H1 (cell line): Measurements from ENCODE around the gene KRTAP9-6. TPM values are rescaled to one million over a fixed set of nuclear protein-coding genes. Genes with fewer than 3 reads are reported as not detected.
"Not testable (repeated sequence)": the region's sequence is repeated elsewhere in the genome, so short reads cannot be mapped to it uniquely, and the experiment has no call there.

ENCODE experiments used
- CTCF ChIA-PET: fragments of 300-600 bp; sonication (Branson Sonifier 250); formaldehyde crosslinking; loops from one replicate; lab custom pipeline; 2021; ENCODE audit not compliant: partially characterized antibody; lab: Charles Lee
- POLR2A ChIA-PET: fragments of 300-600 bp; sonication (Branson Sonifier 250); formaldehyde crosslinking; loops from one replicate; lab custom pipeline; 2021; ENCODE audit warnings: inconsistent platforms; ENCODE audit not compliant: partially characterized antibody; lab: Charles Lee
- DNase-seq, 2 experiments: peaks; one replicate each; pipeline versions ENCODE4 v3.0.0 to v3.0.0-alpha.2; 2010 to 2022; ENCODE audit warnings: low spot score in 2 of 2, low read depth in 1 of 2, mixed read lengths in 1 of 2
- FAIRE-seq: peaks from 2 replicates; lab custom pipeline; 2011; peaks lifted over from hg19 to GRCh38; lab: Jason Lieb, UNC
- H2AFZ ChIP-seq: 2 replicates; pipeline ENCODE4 v1.8.1; 2012; ENCODE audit warnings: low read length, inconsistent platforms
- H2AK5ac ChIP-seq: 2 replicates; pipeline ENCODE4 v1.6.1; 2013; ENCODE audit warnings: low read depth, low read length
- H2BK120ac ChIP-seq: replicated peaks from 2 replicates; pipeline ENCODE3; 2013; ENCODE audit warnings: low read depth, low read length, inconsistent platforms
- H2BK12ac ChIP-seq: 2 replicates; pipeline ENCODE4 v1.6.1; 2013; ENCODE audit warnings: low read depth, low read length
- H2BK15ac ChIP-seq: 2 replicates; pipeline ENCODE4 v1.6.1; 2013; ENCODE audit warnings: low read length
- H2BK20ac ChIP-seq: 2 replicates; pipeline ENCODE4 v1.6.1; 2013; ENCODE audit warnings: low read length
- H2BK5ac ChIP-seq: 2 replicates; pipeline ENCODE4 v1.6.1; 2013; ENCODE audit warnings: low read depth, low read length
- H3K14ac ChIP-seq: 2 replicates; pipeline ENCODE4 v1.6.1; 2013; ENCODE audit warnings: inconsistent platforms; ENCODE audit not compliant: insufficient read length
- H3K18ac ChIP-seq: 2 replicates; pipeline ENCODE4 v1.6.1; 2013; ENCODE audit warnings: low read length; ENCODE audit errors: extremely low read depth
- H3K23ac ChIP-seq: 2 replicates; pipeline ENCODE4 v1.6.1; 2013; ENCODE audit warnings: inconsistent platforms; ENCODE audit not compliant: insufficient read length
- H3K23me2 ChIP-seq: 2 replicates; pipeline ENCODE4 v1.6.1; 2013; ENCODE audit warnings: low read depth, low read length
- H3K27ac ChIP-seq: 2 replicates; pipeline ENCODE4 v1.6.1; 2011; ENCODE audit warnings: low read depth, low read length, inconsistent platforms
- H3K27me3 ChIP-seq, 4 experiments: replicated peaks in 1 of 4; 1 replicate in 1 of 4; 2 replicates in 3 of 4; pipeline versions ENCODE4 v1.6.1 to v1.8.1; 2011 to 2013; ENCODE audit warnings: low read length in 3 of 4, mild to moderate bottlenecking in 3 of 4, inconsistent platforms in 2 of 4, mixed read lengths in 2 of 4, moderate library complexity in 1 of 4; ENCODE audit not compliant: control insufficient read depth in 3 of 4, insufficient read depth in 3 of 4; ENCODE audit errors: extremely low read depth in 1 of 4
- H3K36me3 ChIP-seq, 4 experiments: 2 replicates each; pipeline versions ENCODE4 v1.6.1 to v1.8.1; 2011 to 2013; ENCODE audit warnings: mild to moderate bottlenecking in 4 of 4, low read length in 3 of 4, moderate library complexity in 2 of 4, control low read depth in 1 of 4, inconsistent platforms in 1 of 4; ENCODE audit not compliant: insufficient read depth in 4 of 4, control insufficient read depth in 2 of 4
- H3K4ac ChIP-seq: replicated peaks from 2 replicates; pipeline ENCODE3; 2013; ENCODE audit warnings: low read length, low read depth, mixed read lengths, inconsistent platforms; ENCODE audit not compliant: insufficient read length
- H3K4me1 ChIP-seq, 4 experiments: replicated peaks in 1 of 4; 1 replicate in 1 of 4; 2 replicates in 3 of 4; pipeline versions ENCODE4 v1.6.1 to v1.8.1; 2011 to 2013; ENCODE audit warnings: low read length in 3 of 4, inconsistent platforms in 2 of 4, mixed read lengths in 1 of 4; ENCODE audit not compliant: insufficient read depth in 4 of 4, control insufficient read depth in 3 of 4
- H3K4me2 ChIP-seq, 2 experiments: 2 replicates each; pipeline versions ENCODE4 v1.6.1 to v1.8.1; 2011 to 2013; ENCODE audit warnings: low read depth in 2 of 2, low read length in 2 of 2, control low read depth in 1 of 2, inconsistent platforms in 1 of 2, mild to moderate bottlenecking in 1 of 2; ENCODE audit not compliant: insufficient read depth in 1 of 2
- H3K4me3 ChIP-seq, 4 experiments: fragments of 200-600, 300-600 bp in 1 of 4; sonication (generic), shearing (Covaris generic), sonication (Bioruptor Twin) in 1 of 4; 2 replicates each; pipeline versions ENCODE4 v1.5.1 to v1.8.1; 2011 to 2016; ENCODE audit warnings: low read length in 4 of 4, low read depth in 3 of 4, control low read depth in 2 of 4, inconsistent platforms in 2 of 4, mild to moderate bottlenecking in 2 of 4, mixed read lengths in 1 of 4, moderate library complexity in 1 of 4; ENCODE audit not compliant: insufficient read depth in 2 of 4; ENCODE audit errors: extremely low read depth in 1 of 4
- H3K56ac ChIP-seq: replicated peaks from 2 replicates; pipeline ENCODE3; 2013; ENCODE audit warnings: low read depth, mild to moderate bottlenecking, mixed read lengths, low read length, inconsistent platforms; ENCODE audit not compliant: insufficient read length
- H3K79me1 ChIP-seq: 2 replicates; pipeline ENCODE4 v1.6.1; 2013; ENCODE audit warnings: low read depth, low read length, control low read depth
- H3K79me2 ChIP-seq, 2 experiments: 2 replicates each; pipeline versions ENCODE4 v1.6.1 to v1.8.1; 2012 to 2013; ENCODE audit warnings: low read length in 2 of 2, mild to moderate bottlenecking in 2 of 2, inconsistent platforms in 1 of 2; ENCODE audit not compliant: insufficient read depth in 2 of 2, control insufficient read depth in 1 of 2
- H3K9ac ChIP-seq, 4 experiments: replicated peaks in 1 of 4; 1 replicate in 1 of 4; 2 replicates in 3 of 4; pipeline versions ENCODE4 v1.6.1 to v1.8.1; 2011 to 2013; ENCODE audit warnings: low read depth in 3 of 4, low read length in 3 of 4, control low read depth in 2 of 4, mild to moderate bottlenecking in 2 of 4, moderate library complexity in 2 of 4, inconsistent platforms in 1 of 4; ENCODE audit errors: extremely low read depth in 1 of 4
- H3K9me3 ChIP-seq, 2 experiments: 2 replicates each; pipeline versions ENCODE4 v1.6.1 to v1.8.1; 2012 to 2013; ENCODE audit warnings: mild to moderate bottlenecking in 2 of 2, moderate library complexity in 2 of 2, control low read depth in 1 of 2, inconsistent platforms in 1 of 2, low read depth in 1 of 2, low read length in 1 of 2, mixed read lengths in 1 of 2; ENCODE audit not compliant: insufficient read depth in 2 of 2
- H4K20me1 ChIP-seq, 2 experiments: replicated peaks in 1 of 2; 2 replicates each; pipeline versions ENCODE3 to v1.8.1; 2011 to 2013; ENCODE audit warnings: inconsistent platforms in 2 of 2, low read length in 2 of 2, mild to moderate bottlenecking in 1 of 2; ENCODE audit not compliant: insufficient read depth in 2 of 2, control insufficient read depth in 1 of 2
- H4K5ac ChIP-seq: 2 replicates; pipeline ENCODE4 v1.6.1; 2013; ENCODE audit warnings: low read length, low read depth, mixed read lengths, inconsistent platforms; ENCODE audit not compliant: insufficient read length
- H4K8ac ChIP-seq: 2 replicates; pipeline ENCODE4 v1.8.0; 2013; ENCODE audit warnings: mild to moderate bottlenecking, moderate library complexity, low read length, inconsistent platforms; ENCODE audit not compliant: insufficient read depth; ENCODE audit errors: extremely low read depth
- H4K91ac ChIP-seq: replicated peaks from 2 replicates; pipeline ENCODE3; 2013; ENCODE audit warnings: low read length, mixed read lengths, inconsistent platforms; ENCODE audit not compliant: insufficient read length
- BRCA1 ChIP-seq: IDR thresholded peaks from 2 replicates; pipeline ENCODE4 v1.6.1; 2012; ENCODE audit warnings: low read depth, low read length, improper control_type of control experiment
- CTBP2 ChIP-seq: IDR thresholded peaks from 2 replicates; pipeline ENCODE4 v1.7.0; 2011; ENCODE audit warnings: borderline replicate concordance, mild to moderate bottlenecking, moderate library complexity, mixed read lengths, low read length; ENCODE audit not compliant: insufficient read depth, insufficient read length
- JUN ChIP-seq: IDR thresholded peaks from 2 replicates; pipeline ENCODE4 v1.6.1; 2011; ENCODE audit warnings: low read depth, mild to moderate bottlenecking, improper control_type of control experiment, low read length
- RFX5 ChIP-seq: IDR thresholded peaks from 2 replicates; pipeline ENCODE4 v1.6.1; 2011; ENCODE audit warnings: low read depth, low read length, improper control_type of control experiment, borderline replicate concordance
- SP4 ChIP-seq: IDR thresholded peaks from 2 replicates; pipeline ENCODE4 v1.6.1; 2012; ENCODE audit warnings: low read length, inconsistent platforms
- TAF7 ChIP-seq: optimal IDR thresholded peaks from 2 replicates; pipeline ENCODE3; 2011; ENCODE audit warnings: low read depth, mild to moderate bottlenecking, inconsistent platforms, low read length, moderate library complexity, borderline replicate concordance
- WGBS, 2 experiments: shearing (Covaris generic) in 1 of 2; methylation state at CpG; one replicate each; pipeline versions ENCODE4 v1.1.6 to v1.1.7; 2013 to 2015; ENCODE audit warnings: low lambda C conversion rate in 2 of 2, mixed read lengths in 2 of 2, inconsistent platforms in 1 of 2, low coverage in 1 of 2, missing lambda C conversion rate in 1 of 2; ENCODE audit not compliant: insufficient replicate concordance in 2 of 2, insufficient coverage in 1 of 2, insufficient read length in 1 of 2; ENCODE audit errors: extremely low coverage in 1 of 2, missing lambda C conversion rate in 1 of 2; 5-methylcytosine and 5-hydroxymethylcytosine counted together
- polyA plus RNA-seq, 7 experiments: library from polyadenylated mRNA; depleted of rRNA in 3 of 7; stranded (reverse) in 5 of 7; unstranded in 2 of 7; fragments of >200 nt in 5 of 7; fragments of 200-250 nt in 2 of 7; gene quantifications; 1 replicate in 5 of 7; 2 replicates in 1 of 7; 4 replicates in 1 of 7; pipeline versions ENCODE4 v1.2.1 to v1.2.3, GENCODE V29; 2011 to 2013; ENCODE audit warnings: missing spikeins in 2 of 7, mixed read lengths in 2 of 7
- total RNA-seq: library from RNA; stranded (reverse); fragmentation: NEBNext Ultra II Directional; extraction: Animal tissue kit (Norgen Biotek cat#: 25700); gene quantifications from 2 replicates; pipeline ENCODE4 v1.2.1, GENCODE V29; 2021

Gene KRTAP9-6
- total and polyA plus RNA-seq, 2 of the 8 experiments (the other 6 are each of a cell fraction or from before 2014, with no cell fraction given) = not detected

DNA sequence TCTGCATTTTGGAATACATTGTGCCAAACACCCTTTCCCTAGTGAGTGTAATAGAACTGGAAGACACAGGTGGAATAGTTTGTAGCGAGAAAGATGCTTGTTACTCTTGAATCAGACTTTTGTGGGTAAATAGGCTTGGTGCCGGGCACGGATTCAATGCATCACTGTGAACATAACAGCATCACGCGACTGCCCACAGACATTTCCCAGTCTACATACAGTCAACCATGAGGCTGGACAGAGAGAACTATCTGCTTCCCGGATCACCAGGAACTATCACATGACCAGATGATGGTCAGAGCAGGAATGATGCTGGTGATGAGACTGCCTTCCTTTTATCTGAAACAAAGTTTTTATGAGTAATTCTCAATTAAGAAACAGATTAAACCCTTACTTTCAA, 39.1 kb upstream of the KRTAP9-6 start (continued):
- TF ChIP-seq RFX5 (no peak), CTBP2 (no peak), JUN (no peak), TAF7 (no peak), SP4 (no peak), BRCA1 (no peak)

DNA sequence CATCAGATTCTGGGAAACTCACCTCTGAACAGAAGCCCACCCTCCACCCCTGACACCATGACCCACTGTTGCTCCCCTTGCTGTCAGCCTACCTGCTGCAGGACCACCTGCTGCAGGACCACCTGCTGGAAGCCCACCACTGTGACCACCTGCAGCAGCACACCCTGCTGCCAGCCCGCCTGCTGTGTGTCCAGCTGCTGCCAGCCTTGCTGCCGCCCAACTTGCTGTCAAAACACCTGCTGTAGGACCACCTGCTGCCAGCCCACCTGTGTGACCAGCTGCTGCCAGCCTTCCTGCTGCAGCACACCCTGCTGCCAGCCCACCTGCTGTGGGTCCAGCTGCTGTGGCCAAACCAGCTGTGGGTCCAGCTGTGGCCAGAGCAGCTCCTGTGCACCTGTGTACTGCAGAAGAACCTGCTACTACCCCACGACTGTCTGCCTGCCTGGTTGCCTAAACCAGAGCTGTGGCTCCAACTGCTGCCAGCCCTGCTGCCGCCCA, 38.5 kb upstream of the KRTAP9-6 start, which contains the start of gene KRTAP9-2:
Gene KRTAP9-2, plus strand, starts transcription at position 51 of the 498 bp plus-strand sequence. Its CDS starts 7 bp downstream, at position 58.
- H3K27ac ChIP-seq, H3K9me3 ChIP-seq, H3K4me3 ChIP-seq, H2BK120ac ChIP-seq, H3K27me3 ChIP-seq, H3K23ac ChIP-seq, CTCF ChIA-PET, POLR2A ChIA-PET, H3K4me1 ChIP-seq, H4K20me1 ChIP-seq, H2BK5ac ChIP-seq, H3K36me3 ChIP-seq, H3K14ac ChIP-seq, H4K5ac ChIP-seq, H3K23me2 ChIP-seq, H4K8ac ChIP-seq, H4K91ac ChIP-seq, H2BK12ac ChIP-seq, FAIRE-seq, H3K4me2 ChIP-seq, H3K18ac ChIP-seq, H3K4ac ChIP-seq, H2AK5ac ChIP-seq, H3K9ac ChIP-seq, H2BK15ac ChIP-seq, H3K79me2 ChIP-seq, H3K56ac ChIP-seq, H3K79me1 ChIP-seq, H2BK20ac ChIP-seq, DNase-seq: not testable (repeated sequence)
- WGBS, 2 experiments = 78% methylated on average over 3 of the region's 4 CpGs; no CpG with 5 or more reads in 1 of the 2 experiments
- peak within 1 kb of the TSS; percentile 33; the same call in 1 of the 2 replicates for H2AFZ ChIP-seq
